HG03039 (cell line): ENCODE results near the gene RAP1GAP2.

ENCODE experiments used
- ATAC-seq: cut with Tn5 transposase; IDR thresholded peaks from one replicate; pipeline ENCODE4 v1.9.1; 2021; ENCODE audit warnings: mild to moderate bottlenecking, moderate library complexity; ENCODE audit not compliant: unreplicated experiment

Gene RAP1GAP2

GRCh38 chr17:2906901-2907300 is 110.7 kb downstream of the RAP1GAP2 start:
- no peak for ATAC-seq

- ATAC-seq = no peak
Measured at GRCh38 chr17:2909175-2909845, 113.1 kb downstream of the RAP1GAP2 start.

GRCh38 chr17:2909846-2910234 is 113.6 kb downstream of the RAP1GAP2 start:
- no peak for ATAC-seq

- ATAC-seq = no peak
Measured at GRCh38 chr17:2911035-2911754, 115.0 kb downstream of the RAP1GAP2 start.

GRCh38 chr17:2911755-2912111 is 115.5 kb downstream of the RAP1GAP2 start:
- ATAC-seq = no peak

- ATAC-seq = no peak
Measured at GRCh38 chr17:2912754-2913153, 116.5 kb downstream of the RAP1GAP2 start.

- ATAC-seq = no peak
Measured at GRCh38 chr17:2916461-2916860, 120.2 kb downstream of the RAP1GAP2 start.

GRCh38 chr17:2921443-2921842 is 125.2 kb downstream of the RAP1GAP2 start:
- no peak for ATAC-seq

- no peak for ATAC-seq
Measured at GRCh38 chr17:2924211-2924610, 128.0 kb downstream of the RAP1GAP2 start.

GRCh38 chr17:2925011-2925410 is 128.8 kb downstream of the RAP1GAP2 start:
- no peak for ATAC-seq

- no peak for ATAC-seq
Measured at GRCh38 chr17:2926019-2926650, 129.9 kb downstream of the RAP1GAP2 start.

- ATAC-seq = no peak
Measured at GRCh38 chr17:2928294-2928890, 132.2 kb downstream of the RAP1GAP2 start.

- no peak for ATAC-seq
Measured at GRCh38 chr17:2929881-2930533, 133.8 kb downstream of the RAP1GAP2 start.

- no peak for ATAC-seq
Measured at GRCh38 chr17:2931876-2932275, 135.6 kb downstream of the RAP1GAP2 start.

- no peak for ATAC-seq
Measured at GRCh38 chr17:2932946-2933345, 136.7 kb downstream of the RAP1GAP2 start.

- ATAC-seq = no peak
Measured at GRCh38 chr17:2933606-2934005, 137.4 kb downstream of the RAP1GAP2 start.

- no peak for ATAC-seq
Measured at GRCh38 chr17:2935632-2936031, 139.4 kb downstream of the RAP1GAP2 start.

GRCh38 chr17:2936351-2936750 is 140.1 kb downstream of the RAP1GAP2 start:
- no peak for ATAC-seq

GRCh38 chr17:2936771-2937321 is 140.6 kb downstream of the RAP1GAP2 start:
- ATAC-seq = no peak

- ATAC-seq = no peak
Measured at GRCh38 chr17:2937331-2938003, 141.2 kb downstream of the RAP1GAP2 start.
